Measurements from ENCODE around the gene MSI2. TPM values are rescaled to one million over a fixed set of nuclear protein-coding genes. Genes with fewer than 3 reads are reported as not detected.

Gene MSI2
- total and polyA plus RNA-seq, 12 donors, result 25.5 to 135 (median 121) TPM

- ATAC-seq, result no peak
These were observed 138.1 kb downstream of the MSI2 start for GRCh38 chr17:57394375-57394774.

DNA sequence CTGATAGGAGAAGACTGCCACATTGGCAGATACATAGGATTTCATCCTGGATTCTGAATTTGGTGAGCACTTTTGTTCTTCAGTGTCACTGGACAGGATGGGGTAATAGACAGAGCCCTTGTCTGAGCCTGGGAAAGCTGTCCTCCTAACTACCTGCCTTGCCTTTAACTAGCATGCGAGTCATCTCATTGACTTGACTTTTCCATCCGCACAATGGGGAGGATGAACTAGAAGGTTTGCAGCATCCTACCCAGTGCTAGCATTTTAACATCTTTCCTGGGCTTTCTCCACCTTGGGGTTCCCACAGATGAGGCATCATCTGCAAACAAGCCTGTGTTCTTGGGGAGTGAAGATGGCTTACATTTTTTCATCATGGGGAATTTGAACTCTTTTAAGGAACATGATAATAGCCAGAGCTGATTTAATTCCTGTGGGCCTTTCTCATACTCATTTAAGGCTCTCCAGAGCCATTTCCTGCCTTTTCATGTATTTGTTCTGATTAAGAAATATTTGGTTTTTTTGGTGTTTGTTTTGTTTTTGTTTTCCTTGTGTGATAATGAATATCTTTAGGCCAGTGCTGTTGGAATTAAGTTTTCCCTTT lies 139.5 kb downstream of the MSI2 start:
- intact Hi-C loops (cut with DNase I), result no loop called here
- ATAC-seq, result no peak
- TF ChIP-seq, protein P1, sequence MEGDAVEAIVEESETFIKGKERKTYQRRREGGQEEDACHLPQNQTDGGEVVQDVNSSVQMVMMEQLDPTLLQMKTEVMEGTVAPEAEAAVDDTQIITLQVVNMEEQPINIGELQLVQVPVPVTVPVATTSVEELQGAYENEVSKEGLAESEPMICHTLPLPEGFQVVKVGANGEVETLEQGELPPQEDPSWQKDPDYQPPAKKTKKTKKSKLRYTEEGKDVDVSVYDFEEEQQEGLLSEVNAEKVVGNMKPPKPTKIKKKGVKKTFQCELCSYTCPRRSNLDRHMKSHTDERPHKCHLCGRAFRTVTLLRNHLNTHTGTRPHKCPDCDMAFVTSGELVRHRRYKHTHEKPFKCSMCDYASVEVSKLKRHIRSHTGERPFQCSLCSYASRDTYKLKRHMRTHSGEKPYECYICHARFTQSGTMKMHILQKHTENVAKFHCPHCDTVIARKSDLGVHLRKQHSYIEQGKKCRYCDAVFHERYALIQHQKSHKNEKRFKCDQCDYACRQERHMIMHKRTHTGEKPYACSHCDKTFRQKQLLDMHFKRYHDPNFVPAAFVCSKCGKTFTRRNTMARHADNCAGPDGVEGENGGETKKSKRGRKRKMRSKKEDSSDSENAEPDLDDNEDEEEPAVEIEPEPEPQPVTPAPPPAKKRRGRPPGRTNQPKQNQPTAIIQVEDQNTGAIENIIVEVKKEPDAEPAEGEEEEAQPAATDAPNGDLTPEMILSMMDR (IDR thresholded peaks at IDR 0.05), result no peak
- H3K27ac ChIP-seq, result no peak overlapping the region
- H3K36me3 ChIP-seq, result peaks cover 0 to 15% (median 0%) of the 10 kb centered on the region in 9 donors
- H3K27me3 ChIP-seq, result no peaks in the 10 kb centered on the region
- H3K4me1 ChIP-seq, result peaks cover 0 to 13% (median 0%) of the 10 kb centered on the region in 9 donors
- 98 to 99% methylated on average over 2 of the region's 2 CpGs for WGBS, 2 donors
- no peak overlapping the region for H3K4me3 ChIP-seq
- DNase-seq, result no peak
- H3K9me3 ChIP-seq, result peaks cover 0 to 22% (median 9%) of the 10 kb centered on the region in 11 donors

More at GRCh38 chr17:57394375-57394774, 138.1 kb downstream of the MSI2 start:
- DNase-seq, result no peak
- Histone ChIP-seq H3K27ac (no peak overlapping the region), H3K27me3 (no peaks in the 10 kb centered on the region), H3K9me3 (peaks cover 0 to 22% (median 9%) of the 10 kb centered on the region in 11 donors), H3K36me3 (peaks cover 0 to 15% (median 0%) of the 10 kb centered on the region in 9 donors), H3K4me3 (no peak overlapping the region), H3K4me1 (peaks cover 0 to 13% (median 0%) of the 10 kb centered on the region in 9 donors)
- 100% methylated on average over 2 of the region's 2 CpGs for WGBS, 2 donors
- intact Hi-C loops (cut with DNase I), result no loop called here
- TF ChIP-seq, protein P1 (IDR thresholded peaks at IDR 0.05), result no peak

- no peak overlapping the region for H3K4me3 ChIP-seq
- intact Hi-C loops (cut with DNase I), result no loop called here
- H3K36me3 ChIP-seq, result peaks cover 0 to 15% (median 0%) of the 10 kb centered on the region in 9 donors
- H3K27ac ChIP-seq, result no peak overlapping the region
- H3K9me3 ChIP-seq, result peaks cover 0 to 22% (median 9%) of the 10 kb centered on the region in 11 donors
- DNase-seq (no peak), ATAC-seq (peak in 1 of 8 donors; percentile 13)
- no peaks in the 10 kb centered on the region for H3K27me3 ChIP-seq
- 76 to 84% methylated on average over 8 of the region's 8 CpGs for WGBS, 2 donors
- TF ChIP-seq, protein P1 (IDR thresholded peaks at IDR 0.05), result no peak
- peaks cover 0 to 13% (median 0%) of the 10 kb centered on the region in 9 donors for H3K4me1 ChIP-seq
These were observed 140.2 kb downstream of the MSI2 start for GRCh38 chr17:57396511-57396921.

- no peak overlapping the region for H3K4me3 ChIP-seq
- whole genome bisulfite sequencing, 2 donors, result 96 to 97% methylated on average over 7 of the region's 7 CpGs
- no peak overlapping the region for H3K27ac ChIP-seq
- DNase-seq (no peak), ATAC-seq (no peak)
- H3K9me3 ChIP-seq, result peaks cover 0 to 21% (median 9%) of the 10 kb centered on the region in 11 donors
- peaks cover 0 to 21% (median 2%) of the 10 kb centered on the region in 9 donors for H3K4me1 ChIP-seq
- H3K27me3 ChIP-seq, result no peaks in the 10 kb centered on the region
- TF ChIP-seq, protein P1 (IDR thresholded peaks at IDR 0.05), result no peak
- peaks cover 0 to 15% (median 0%) of the 10 kb centered on the region in 9 donors for H3K36me3 ChIP-seq
- intact Hi-C loops (cut with DNase I), result no loop called here
These were observed 141.1 kb downstream of the MSI2 start for GRCh38 chr17:57397402-57397801.
